Parathyroid adenoma (tissue), 2 donors: ENCODE results near the gene PUM1.

Experiments
- H2AFZ ChIP-seq: fragments of 300-600 bp; sonication (generic); one replicate; pipeline ENCODE4 v1.7.0; 2017; ENCODE audit warnings: antibody characterized with exemption, mild to moderate bottlenecking
- H3K27ac ChIP-seq: fragments of 300-600 bp; sonication (generic); one replicate; pipeline ENCODE4 v1.7.0; 2017
- H3K27me3 ChIP-seq: fragments of 300-600 bp; sonication (generic); one replicate; pipeline ENCODE4 v1.7.0; 2017; ENCODE audit warnings: low read length; ENCODE audit not compliant: control insufficient read depth, insufficient read depth
- H3K36me3 ChIP-seq: fragments of 300-600 bp; sonication (generic); one replicate; pipeline ENCODE4 v1.7.0; 2017; ENCODE audit warnings: low read length; ENCODE audit not compliant: control insufficient read depth, insufficient read depth
- H3K4me1 ChIP-seq: fragments of 300-600 bp; sonication (generic); one replicate; pipeline ENCODE4 v1.7.0; 2017; ENCODE audit warnings: control low read depth
- H3K4me2 ChIP-seq: fragments of 300-600 bp; sonication (generic); one replicate; pipeline ENCODE4 v1.7.0; 2017; ENCODE audit warnings: low read length
- H3K4me3 ChIP-seq: fragments of 300-600 bp; sonication (generic); one replicate; pipeline ENCODE4 v1.7.0; 2017; ENCODE audit warnings: low read depth, low read length
- H3K79me2 ChIP-seq: fragments of 300-600 bp; sonication (generic); one replicate; pipeline ENCODE4 v1.7.0; 2017; ENCODE audit warnings: control low read depth
- H3K9ac ChIP-seq: fragments of 300-600 bp; sonication (generic); one replicate; pipeline ENCODE4 v1.7.0; 2017; ENCODE audit warnings: mild to moderate bottlenecking
- H3K9me3 ChIP-seq: fragments of 300-600 bp; sonication (generic); one replicate; pipeline ENCODE4 v1.7.0; 2017; ENCODE audit warnings: low read length; ENCODE audit not compliant: control insufficient read depth
- TF ChIP-seq, protein P1 (sequence below): fragments of 300-600 bp; sonication (generic); IDR thresholded peaks from one replicate; pipeline ENCODE4 v1.7.0; 2017; ENCODE audit warnings: antibody characterized with exemption, mild to moderate bottlenecking
- donor health status: primary hyperparathyroidism.

The PUM1 gene

GRCh38 chr1:30914931-30915330 is 150.6 kb downstream of the PUM1 start:
- Histone ChIP-seq H3K4me2 (no peak overlapping the region), H3K27me3 (no peaks in the 10 kb centered on the region), H3K27ac (no peak overlapping the region), H2AFZ (no peak overlapping the region), H3K9ac (no peak overlapping the region), H3K36me3 (no peaks in the 10 kb centered on the region), H3K4me1 (no peaks in the 10 kb centered on the region), H3K79me2 (no peaks in the 10 kb centered on the region), H3K9me3 (no peaks in the 10 kb centered on the region), H3K4me3 (no peak overlapping the region)
- TF ChIP-seq, protein P1, sequence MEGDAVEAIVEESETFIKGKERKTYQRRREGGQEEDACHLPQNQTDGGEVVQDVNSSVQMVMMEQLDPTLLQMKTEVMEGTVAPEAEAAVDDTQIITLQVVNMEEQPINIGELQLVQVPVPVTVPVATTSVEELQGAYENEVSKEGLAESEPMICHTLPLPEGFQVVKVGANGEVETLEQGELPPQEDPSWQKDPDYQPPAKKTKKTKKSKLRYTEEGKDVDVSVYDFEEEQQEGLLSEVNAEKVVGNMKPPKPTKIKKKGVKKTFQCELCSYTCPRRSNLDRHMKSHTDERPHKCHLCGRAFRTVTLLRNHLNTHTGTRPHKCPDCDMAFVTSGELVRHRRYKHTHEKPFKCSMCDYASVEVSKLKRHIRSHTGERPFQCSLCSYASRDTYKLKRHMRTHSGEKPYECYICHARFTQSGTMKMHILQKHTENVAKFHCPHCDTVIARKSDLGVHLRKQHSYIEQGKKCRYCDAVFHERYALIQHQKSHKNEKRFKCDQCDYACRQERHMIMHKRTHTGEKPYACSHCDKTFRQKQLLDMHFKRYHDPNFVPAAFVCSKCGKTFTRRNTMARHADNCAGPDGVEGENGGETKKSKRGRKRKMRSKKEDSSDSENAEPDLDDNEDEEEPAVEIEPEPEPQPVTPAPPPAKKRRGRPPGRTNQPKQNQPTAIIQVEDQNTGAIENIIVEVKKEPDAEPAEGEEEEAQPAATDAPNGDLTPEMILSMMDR: no peak

GRCh38 chr1:30914587-30914922 is 151.0 kb downstream of the PUM1 start:
- Histone ChIP-seq H3K4me2 (no peak overlapping the region), H3K9ac (no peak overlapping the region), H3K4me1 (no peaks in the 10 kb centered on the region), H3K27ac (no peak overlapping the region), H3K9me3 (no peaks in the 10 kb centered on the region), H3K4me3 (no peak overlapping the region), H3K36me3 (no peaks in the 10 kb centered on the region), H3K79me2 (no peaks in the 10 kb centered on the region), H3K27me3 (no peaks in the 10 kb centered on the region), H2AFZ (no peak overlapping the region)
- TF ChIP-seq, protein P1: no peak

DNA sequence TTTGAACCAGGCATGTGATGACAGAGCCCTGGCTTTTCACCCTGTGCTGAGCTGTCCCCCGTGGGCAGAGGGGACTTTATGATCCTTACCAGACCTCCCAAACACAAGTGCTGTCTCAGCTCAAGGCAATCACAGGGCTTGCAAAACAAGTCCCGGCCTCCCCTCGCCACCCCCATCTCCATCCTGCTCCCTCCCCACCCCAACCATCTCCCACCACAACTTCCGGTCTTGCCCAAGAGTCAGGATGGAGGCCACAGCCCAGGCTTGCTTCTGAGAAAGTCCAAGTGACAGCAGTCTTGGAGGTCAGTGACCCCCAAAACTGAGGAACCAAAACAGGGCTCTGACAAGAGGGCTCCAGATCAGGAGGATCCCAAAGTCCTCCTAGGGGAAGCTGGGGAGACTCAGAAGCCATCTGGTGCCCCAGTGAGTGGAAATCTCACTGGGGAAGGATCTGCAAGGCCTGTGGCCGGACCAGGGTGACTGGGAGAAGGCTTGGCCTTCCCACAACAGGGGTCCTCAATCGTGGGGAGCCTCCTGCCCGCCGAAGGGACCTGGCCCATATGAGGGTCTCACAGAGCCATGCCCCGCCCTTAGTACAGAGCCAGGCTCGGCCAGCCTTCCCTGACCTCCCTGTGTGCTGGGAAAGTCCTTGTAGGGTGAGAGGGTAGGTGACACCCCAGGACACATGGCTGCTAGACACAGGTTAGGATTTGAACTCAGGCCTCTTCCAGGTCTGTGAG is 152.4 kb downstream of the PUM1 start:
- Histone ChIP-seq H3K4me3 (no peak overlapping the region), H2AFZ (no peak overlapping the region), H3K9me3 (no peaks in the 10 kb centered on the region), H3K4me1 (no peaks in the 10 kb centered on the region), H3K9ac (no peak overlapping the region), H3K4me2 (no peak overlapping the region), H3K79me2 (no peaks in the 10 kb centered on the region), H3K27me3 (no peaks in the 10 kb centered on the region), H3K27ac (no peak overlapping the region), H3K36me3 (no peaks in the 10 kb centered on the region)
- TF ChIP-seq, protein P1: no peak

- H3K4me3 ChIP-seq: no peak overlapping the region
- H3K27ac ChIP-seq: no peak overlapping the region
- TF ChIP-seq, protein P1: no peak
- no peaks in the 10 kb centered on the region for H3K79me2 ChIP-seq
- no peaks in the 10 kb centered on the region for H3K4me1 ChIP-seq
- no peaks in the 10 kb centered on the region for H3K9me3 ChIP-seq
- no peak overlapping the region for H3K9ac ChIP-seq
- no peak overlapping the region for H3K4me2 ChIP-seq
- no peak overlapping the region for H2AFZ ChIP-seq
- H3K27me3 ChIP-seq: no peaks in the 10 kb centered on the region
- H3K36me3 ChIP-seq: no peaks in the 10 kb centered on the region
Observed at GRCh38 chr1:30912224-30912623, 153.3 kb downstream of the PUM1 start.
